NCI-H2171 treated with DMSO at 0.1 percent for 48 hours (cell line): ENCODE results near the gene ZNF747.

ENCODE experiments used
- DNase-seq: peaks from one replicate; lab custom pipeline; 2025; lab: John Stamatoyannopoulos, UW

ZNF747 gene

DNA sequence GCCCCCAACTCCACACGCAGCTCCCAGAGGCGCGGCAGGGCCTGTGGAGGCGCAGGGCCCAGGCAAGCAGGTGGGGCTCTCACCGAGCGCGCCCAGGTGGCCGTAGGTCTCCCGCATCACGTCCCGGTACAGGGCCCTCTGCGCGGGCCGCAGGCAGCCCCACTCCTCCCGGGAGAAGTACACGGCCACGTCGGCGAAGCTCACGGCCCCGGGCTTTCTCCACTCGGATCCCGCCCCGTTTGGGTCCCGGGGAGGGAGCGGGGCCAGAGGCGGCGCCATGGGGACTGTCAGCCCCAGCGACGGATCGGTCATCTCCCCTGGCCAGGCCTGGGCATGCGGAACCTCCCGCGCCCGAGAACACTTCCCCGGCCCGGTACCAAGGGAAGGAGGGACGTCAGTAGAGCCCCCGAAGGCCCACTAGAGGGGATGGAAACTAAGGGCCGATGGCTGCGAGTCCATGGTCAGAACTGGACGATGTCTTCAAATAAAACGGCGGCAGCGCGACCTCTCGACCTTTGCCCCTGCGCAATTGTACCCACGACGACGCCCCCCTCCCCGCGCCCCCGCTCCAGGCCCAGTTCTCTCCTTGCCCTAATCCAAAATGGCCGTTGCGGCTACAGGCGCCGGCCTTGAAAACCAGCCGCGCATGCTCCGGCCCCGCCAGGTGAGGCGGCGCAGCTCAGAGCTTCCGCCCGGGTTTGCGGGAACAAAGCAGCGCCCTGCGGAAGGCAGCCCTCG lies at the start of gene ZNF747:
Gene ZNF747, minus strand, starts transcription at position 491 of the 738 bp plus-strand sequence. Its CDS starts 179 bp downstream, at position 312.
- DNase-seq, result peak; percentile 89

DNA sequence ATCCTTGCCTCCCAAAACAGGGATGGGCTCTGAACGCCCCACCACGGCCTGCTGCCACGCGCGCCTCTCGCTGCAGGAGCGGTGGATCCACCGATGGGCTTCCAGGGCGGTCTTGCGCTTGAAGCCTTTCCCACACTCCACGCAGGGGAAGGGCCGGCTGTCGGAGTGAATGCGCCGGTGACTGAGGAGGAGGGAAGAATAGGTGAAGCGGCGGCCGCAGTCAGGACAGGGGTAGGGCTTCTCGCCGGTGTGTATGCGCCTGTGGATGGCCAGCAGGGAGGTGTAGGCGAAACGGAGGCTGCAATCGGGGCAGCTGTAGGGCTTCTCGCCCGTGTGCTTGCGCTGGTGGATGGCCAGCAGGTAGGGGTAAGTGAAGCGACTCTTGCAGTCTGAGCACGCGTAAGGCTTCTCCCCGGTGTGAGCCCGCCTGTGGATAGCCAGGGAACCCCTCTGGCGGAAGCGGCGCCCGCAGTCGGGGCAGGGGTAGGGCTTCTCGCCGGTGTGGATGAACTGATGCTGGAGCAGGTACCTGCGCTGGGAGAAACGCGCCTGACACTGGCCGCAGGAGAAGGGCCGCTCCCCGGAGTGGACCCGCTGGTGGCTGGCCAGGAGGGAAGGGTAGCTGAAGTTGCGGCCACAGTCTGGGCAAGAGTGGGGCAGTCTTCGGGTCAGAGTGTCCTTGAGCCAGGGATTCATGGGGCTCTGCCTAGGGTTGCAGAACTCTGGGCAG lies 48.1 kb upstream of the ZNF747 start:
- DNase-seq, result no peak

DNA sequence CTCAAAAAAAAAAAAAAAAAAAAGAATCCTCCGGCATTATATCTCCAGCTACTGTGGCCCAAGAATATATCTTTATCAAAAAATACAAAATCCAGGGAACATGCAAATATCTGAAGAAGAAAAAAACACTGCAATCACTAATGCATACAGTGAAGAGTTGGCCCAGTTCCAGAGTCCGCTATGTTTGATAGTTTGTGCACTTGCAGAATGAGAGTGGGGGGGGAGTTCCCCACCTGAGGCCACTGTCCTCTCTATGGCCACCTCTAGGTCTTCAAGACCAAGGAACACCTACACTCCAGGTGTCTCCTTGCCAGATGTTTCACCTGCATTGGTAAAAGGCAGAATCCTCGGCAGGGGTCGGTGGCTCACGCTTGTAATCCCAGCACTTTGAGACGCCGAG lies 46.8 kb upstream of the ZNF747 start:
- DNase-seq, result no peak

DNA sequence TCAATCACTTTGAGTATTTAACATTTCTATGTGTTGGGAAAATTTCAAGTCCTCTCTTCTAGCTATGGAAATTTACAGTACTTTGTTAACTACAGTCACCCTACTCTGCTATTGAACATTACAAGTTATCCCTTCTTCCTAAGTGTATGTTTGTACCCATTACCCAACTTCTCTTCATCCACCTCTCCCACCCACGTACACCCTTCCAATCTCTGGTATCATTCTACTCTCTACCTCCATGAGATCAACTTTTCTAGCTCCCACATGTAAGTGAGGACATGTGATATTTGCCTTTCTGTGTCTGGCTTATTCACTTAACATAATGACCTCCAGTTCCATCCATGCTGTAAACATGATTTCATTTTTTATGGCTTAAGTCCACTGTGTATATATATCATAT lies 40.0 kb upstream of the ZNF747 start:
- DNase-seq, result no peak

DNA sequence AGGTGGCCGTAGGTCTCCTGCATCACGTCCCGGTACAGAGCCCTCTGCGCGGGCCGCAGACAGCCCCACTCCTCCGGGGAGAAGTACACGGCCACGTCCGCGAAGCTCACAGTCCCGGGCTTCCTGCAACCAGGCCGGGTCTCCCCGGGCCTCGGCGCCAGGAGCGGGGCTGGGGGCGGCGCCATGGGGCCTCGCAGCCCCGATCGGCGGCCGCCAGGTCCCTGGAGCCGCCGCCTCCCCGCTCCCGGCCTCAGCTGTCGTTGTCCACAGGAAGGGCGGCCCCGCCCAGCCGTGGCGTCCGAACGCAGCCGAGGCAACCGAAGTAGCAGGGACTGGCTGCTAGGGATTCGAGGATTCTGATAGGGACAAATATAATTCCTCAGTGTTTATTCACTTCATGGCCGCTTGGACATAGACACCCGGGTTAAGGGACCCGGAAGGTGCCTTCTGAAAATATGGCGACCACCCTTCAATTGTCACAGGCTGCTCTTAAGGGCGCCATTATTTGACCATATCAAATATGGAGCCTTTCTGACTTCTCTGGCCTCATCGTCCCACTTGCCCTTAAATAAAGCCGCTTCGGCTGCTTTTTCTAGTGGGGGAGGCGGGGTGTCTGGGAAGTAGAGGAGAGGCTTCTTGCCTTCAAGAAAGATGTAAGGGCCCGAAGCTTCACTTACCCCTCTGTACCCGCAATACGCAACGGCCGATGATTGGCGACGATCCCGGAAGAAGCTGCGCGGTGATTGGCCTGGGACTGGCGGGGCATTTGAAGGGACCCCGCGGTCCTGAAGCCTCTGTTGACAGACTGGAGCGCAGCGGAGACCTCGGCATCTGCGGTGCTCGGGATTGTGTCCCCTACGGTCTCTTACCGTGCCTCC lies 37.0 kb upstream of the ZNF747 start, which contains the start of gene ZNF688:
Gene ZNF688, minus strand, starts transcription at position 270 of the 878 bp plus-strand sequence. Its CDS starts 85 bp downstream, at position 185.
- peak; percentile 98 for DNase-seq

DNA sequence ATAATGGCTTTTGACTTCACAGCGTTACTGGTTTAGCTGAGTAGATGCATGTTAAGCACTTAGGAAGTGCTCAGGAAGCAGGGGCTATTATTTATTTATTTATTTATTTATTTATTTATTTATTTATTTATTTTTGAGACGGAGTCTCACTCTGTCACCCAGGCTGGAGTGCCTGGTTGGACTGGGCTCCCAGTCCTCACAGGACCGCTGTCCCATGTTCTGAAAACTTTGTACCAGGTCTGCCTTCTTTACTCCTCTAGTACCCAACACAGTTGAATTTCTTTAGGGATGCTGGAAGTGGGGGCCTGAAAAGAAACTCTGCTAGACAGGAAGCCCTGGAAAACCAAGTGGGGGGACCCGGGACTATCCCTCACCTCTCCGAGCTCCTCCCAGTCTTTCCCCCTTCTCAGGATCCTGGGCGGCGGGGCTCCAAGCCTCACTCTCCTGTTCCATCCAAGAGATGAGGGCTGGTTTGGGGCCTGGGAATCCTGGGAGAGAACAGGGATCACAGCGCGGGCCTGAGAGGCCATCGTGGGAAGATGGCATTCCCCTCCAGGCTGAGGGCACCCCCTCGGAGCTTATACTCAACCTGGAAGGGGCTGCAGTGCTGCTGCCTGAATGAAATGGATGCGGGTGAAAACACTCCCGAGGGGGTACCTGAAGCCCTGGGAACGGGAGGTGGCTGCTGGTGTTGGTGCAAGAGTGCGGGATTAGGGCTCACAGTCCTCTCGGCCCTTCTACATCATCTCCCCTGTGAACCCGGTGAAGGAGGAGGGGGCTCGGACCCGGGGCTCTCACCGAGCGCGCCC lies 36.2 kb upstream of the ZNF747 start:
- DNase-seq, result peak; percentile 58

DNA sequence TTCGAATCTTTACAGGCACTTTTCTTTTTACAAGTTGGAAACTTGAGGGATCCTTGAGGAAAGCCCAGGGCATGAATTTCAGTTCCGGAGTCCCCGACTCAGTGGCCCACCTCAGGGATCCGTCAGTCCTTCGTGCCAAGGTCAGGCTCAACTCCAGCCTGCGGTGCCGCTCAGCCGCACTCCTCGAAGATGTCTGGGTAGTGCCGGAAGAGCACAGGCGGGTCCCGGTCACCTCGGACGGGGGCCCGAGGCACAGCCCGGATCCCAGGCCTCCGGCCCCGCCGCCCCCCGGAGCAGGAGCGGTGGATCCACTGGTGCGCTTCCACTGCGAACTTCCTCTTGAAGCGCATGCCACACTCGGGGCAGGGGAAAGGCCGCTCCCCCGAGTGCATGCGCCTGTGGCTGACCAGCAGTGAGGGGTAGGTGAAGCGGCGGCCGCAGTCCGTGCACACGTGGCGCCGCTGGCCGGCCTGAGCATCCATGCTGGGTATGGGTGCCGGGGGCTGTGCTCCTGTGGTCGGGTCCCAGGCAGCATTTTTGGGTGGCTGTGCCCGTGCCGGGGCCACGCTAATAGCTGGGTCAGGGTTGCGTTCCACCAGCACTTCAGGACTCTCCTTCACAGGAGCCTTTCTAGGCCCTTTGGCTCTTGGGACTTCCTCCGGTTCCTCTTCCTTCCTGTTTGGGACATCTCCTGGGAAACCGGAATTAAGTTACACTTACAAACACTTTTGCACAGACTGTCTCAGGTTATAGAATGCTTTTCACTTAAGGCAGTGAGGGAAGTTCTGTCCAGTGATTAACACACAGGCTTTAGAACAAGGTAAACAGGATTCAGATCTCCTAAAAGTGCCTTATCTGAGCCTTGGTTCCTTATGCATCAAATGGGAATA lies 35.3 kb upstream of the ZNF747 start:
- DNase-seq, result no peak

DNA sequence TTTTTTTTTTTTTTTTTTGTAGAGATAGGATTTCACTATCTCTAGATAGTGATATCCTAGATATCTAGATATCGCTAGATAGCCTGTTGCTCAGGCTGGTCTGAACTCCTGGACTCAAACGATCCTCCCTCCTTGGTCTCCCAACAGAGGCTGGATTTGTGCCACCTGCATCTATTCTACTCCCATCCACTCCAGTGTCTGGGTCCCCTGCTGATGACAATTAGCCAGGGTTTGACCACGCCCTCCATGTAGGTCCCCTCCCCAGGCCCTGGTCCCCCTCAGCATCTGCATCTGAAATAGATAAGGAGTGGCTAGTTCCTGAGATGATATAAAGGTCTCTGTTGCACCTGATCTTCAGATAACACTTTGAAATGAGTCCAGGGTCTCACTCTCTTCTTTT lies 34.6 kb upstream of the ZNF747 start:
- DNase-seq, result no peak

DNA sequence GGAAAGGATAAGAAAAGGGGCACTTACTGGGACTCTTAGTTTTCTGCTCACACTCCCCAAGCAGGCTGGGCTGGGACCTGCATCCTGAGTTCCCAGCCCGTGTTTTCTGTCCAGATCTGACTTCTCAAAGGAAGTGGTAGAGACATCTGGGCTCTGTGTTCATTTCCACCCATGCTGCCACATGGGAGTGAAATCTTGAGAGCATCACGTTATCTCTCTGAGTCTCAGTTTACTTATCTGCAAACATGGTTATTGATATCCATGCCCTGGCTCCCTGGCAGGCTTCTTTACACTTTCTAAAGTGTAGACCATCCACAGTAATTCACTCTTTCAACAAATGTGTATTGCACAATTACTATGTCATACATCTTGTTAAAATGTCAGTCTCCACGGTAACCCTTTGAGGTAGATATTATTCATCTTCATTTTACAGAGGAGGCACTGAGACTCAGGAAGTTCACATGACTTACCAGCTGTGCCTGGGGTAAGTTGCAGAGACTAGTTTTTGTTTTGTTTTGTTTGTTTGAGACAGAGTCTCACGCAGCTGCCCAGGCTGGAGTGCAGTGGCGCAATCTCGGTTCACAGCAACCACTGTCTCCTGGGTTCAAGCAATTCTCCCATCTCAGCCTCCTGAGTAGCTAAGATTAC lies 33.5 kb upstream of the ZNF747 start:
- peak; percentile 61 for DNase-seq

DNA sequence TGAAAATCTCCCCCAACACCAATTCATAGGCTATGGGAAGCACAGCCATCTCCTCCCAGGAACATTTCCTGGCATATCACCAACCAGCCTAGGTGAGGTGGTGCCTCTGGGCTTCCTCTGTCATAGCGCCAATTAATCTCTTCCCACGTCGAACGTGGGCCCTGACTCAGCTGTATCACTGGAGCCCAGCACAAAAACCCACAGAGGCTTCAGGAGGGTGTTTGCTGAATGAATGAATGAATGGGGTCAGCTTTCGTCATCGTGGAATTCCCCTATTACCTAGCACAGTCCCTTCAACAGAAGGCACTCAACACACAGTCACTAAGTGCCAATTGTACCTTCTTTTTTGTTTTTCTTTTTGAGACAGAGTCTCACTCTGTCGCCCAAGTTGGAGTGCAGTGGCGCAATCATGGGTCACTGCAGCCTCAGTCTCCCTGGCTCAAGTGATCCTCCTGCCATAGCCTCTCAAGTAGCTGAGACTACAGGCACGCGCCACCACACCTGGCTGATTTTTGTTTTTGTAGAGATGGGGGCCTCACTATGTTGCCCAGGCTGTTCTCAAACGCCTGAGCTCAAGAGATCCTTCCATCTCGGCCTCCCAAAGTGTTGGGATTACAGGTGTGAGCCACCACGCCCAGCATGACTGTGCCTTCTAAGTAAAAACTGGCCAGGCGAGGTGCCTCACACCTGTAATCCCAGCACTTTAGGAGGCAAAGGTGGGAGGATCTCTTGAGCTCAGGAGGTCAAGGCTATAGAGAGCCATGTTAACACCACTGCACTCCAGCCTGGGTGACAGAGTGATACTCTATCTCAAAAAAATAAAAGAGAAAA lies 32.7 kb upstream of the ZNF747 start:
- no peak for DNase-seq

DNA sequence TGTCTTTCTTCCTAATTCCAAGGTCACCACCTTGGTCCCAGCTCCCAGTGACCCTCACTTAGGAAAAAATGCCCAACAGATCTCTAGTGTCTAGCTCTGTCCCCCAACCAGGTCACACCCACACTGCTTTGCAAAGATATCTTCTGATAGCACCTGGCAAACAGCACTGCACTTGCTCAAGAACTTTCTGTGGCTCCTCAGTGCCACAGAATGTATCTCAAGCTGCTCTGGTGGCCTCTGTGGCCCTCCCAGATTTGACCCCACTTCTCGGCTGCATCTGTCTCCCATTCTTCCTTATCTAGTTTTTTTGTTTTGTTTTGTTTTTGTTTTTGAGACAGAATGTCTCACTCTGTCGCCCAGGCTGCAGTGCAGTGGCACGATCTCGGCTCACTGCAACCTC lies 31.9 kb upstream of the ZNF747 start:
- DNase-seq, result no peak

DNA sequence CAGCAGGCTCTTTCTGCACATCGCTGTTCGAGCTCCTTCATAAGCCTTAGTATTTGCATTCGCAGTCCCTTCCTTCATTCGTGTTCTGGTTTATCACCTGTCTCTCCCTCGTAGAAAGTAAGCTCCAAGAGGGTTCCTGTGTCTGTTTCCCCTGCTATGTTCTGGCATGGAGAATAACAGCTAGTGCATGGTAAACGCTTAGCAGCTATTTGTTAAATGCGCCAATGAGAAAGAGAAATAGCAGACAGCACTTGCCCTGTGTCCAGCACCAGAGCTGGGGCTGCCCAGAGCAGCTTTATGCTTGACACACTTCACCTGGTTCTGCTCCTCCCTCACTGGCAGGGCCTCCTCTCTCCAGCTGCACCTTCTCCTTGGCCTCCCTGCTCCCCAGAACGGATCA lies 31.3 kb upstream of the ZNF747 start:
- DNase-seq, result no peak

DNA sequence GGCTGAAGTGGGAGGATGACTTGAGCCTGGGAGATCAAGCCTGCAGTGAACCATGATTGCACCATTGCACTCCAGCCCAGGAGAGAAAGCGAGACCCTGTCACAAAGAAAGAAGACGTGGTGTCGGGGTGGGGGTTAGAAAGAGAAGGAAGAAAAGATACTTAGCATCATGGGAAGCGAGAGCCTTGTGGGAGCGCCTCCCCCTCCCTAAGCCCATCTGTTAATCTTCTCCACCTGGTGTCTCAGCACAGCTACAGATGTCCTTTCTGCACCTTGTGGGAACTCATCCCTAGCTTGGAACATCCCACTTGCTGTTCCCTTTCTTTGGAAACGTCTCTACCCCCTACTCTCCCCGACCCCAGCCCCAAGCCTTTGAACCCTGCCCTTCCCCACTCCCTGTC lies 30.9 kb upstream of the ZNF747 start:
- peak; percentile 77 for DNase-seq

DNA sequence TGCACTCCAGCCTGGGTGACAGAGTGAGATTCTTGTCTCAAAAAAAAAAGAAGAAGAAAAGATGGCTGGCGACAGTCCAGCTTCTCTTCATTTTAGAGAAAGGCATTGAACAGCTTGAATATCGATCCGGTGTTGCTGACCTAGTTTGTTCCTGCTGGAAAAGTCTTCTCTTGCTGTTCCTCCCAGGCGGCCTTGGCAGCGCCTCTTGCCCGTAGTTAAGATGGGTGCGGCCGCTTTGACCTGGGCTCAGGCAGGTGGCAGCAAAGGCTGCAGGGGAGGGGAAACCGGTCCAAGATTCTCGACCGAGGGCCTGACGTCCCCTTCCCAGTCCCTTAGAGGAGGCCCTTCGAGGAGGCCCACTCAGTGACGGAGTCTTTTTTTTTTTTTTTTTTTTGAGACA lies 27.4 kb upstream of the ZNF747 start:
- no peak for DNase-seq

DNA sequence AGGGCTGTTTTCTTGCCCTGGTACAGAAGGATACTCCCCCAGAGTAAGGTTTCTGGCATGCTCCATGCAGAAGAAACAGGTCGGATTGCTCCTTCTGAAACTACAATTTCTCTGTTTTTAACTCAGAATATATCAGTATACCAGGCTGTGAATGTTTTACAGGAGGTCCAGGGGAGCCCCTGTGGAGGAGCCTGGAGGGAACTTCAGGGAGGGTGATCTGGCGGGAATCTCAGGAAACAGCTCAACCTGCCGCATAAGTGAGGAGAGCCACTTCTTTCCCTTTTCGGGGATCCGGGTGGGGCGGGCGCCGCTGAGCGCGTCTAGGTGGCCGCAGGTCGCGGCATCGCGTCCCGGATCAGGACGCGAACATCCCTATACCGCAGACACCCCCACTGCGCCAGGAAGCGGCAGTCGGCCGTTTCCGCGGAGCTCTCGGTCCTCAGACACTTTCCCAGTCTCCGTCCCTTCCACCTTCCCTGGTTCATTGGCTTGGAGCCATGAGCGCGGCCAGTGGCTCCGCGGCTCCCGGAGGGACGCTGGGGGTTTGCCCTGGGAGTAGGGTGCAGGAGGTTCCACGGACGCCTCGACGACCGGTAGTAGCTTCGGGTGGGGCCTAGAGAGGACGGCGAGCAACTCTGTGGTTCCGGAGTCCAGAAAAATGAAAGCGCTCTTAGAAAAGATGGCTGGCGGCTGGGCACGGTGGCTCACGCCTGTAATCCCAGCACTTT lies 26.6 kb upstream of the ZNF747 start:
- DNase-seq, result no peak

DNA sequence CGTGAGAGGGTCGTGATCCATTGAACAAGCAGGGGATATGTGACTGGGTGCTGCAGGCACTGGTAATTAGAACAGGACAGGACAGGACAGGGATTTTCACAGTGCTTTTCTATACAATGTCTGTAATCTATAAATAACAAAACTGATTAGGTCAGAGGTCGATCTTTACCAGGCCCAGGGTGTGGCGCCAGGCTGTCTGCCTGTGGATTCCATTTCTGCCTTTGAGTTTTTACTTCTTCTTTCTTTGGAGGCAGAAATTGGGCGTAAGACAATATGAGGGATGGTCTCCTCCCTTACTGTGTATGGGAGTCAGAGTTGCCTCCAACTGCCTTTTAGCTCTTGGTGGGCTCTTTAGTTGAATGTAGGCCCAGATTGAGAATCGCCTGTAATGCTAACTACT lies 25.0 kb upstream of the ZNF747 start:
- no peak for DNase-seq

DNA sequence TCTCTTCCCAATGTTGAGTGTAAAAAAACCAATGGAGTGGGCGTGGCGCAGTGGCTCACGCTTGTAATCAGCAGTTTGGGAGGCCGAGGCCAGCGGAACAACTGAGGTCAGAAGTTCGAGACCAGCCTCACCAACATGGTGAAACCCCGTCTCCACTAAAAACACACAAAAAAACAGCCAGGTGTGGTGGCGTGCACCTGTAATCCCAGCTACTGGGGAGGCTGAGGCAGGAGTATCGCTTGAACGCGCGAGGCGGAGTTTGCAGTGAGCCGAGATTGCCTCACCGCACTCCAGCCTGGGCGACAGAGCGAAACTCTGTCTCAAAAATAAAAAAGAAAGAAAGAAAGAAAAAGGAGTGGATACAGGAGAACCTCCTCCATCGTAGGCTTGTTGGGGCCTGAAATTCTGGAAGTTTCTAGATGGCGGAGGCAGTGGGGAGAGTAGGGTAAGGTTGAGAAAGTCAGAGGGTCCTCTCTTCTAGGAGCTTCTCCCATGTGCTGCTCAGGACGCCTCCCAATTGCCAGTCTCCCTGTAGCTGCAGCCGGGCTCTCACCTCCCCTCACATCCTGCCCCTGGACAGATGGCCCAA lies 24.2 kb upstream of the ZNF747 start:
- no peak for DNase-seq
